ENCODE measurements around the gene PIM1.

DNA sequence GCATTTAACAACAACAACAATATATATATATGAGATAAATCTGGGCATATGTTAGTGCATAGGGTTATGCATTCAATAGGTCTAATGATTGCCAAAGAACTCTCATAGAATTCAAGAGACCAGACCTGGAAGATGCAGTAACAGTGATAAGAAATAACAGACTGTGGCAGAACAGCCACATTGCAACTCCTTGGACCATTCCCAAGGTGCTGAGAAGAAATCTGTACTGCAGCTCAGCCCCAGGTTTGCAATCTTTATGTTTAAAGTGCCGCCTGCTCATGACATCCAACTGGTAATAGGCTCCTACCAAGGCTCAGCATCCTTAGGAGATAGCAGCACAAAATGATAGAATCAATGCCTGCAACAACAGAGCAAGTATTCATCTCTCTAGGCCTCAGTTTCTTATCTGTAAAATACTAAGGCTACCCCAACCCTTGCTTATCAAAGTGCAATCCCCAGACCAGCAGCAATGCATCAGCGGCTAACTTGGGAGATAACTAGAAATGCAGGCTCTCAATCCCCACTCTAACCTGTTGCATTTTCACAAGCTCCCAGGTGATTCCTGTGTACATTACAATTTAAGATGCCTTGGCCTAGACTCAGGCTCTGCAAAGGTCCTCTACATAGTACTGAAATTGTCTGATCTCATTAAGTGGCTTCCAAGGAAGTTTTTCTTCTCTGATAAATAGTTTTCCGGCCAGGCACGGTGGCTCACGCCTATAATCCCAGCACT, 30.6 kb upstream of the PIM1 start:
- TF ChIP-seq, protein P1, sequence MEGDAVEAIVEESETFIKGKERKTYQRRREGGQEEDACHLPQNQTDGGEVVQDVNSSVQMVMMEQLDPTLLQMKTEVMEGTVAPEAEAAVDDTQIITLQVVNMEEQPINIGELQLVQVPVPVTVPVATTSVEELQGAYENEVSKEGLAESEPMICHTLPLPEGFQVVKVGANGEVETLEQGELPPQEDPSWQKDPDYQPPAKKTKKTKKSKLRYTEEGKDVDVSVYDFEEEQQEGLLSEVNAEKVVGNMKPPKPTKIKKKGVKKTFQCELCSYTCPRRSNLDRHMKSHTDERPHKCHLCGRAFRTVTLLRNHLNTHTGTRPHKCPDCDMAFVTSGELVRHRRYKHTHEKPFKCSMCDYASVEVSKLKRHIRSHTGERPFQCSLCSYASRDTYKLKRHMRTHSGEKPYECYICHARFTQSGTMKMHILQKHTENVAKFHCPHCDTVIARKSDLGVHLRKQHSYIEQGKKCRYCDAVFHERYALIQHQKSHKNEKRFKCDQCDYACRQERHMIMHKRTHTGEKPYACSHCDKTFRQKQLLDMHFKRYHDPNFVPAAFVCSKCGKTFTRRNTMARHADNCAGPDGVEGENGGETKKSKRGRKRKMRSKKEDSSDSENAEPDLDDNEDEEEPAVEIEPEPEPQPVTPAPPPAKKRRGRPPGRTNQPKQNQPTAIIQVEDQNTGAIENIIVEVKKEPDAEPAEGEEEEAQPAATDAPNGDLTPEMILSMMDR (IDR thresholded peaks at IDR 0.05 in 8 of 11, conservative IDR thresholded peaks at IDR 0.05 in 3 of 11), result no peak
- TF ChIP-seq POLR2A (IDR thresholded peaks at IDR 0.05) (no peak), POLR2AphosphoS5 (IDR thresholded peaks at IDR 0.05) (no peak)
